Stimulated activated CD8-positive, alpha-beta memory T cell treated with anti-CD3 and anti-CD28 coated beads, Interleukin-7, amount 100 ng/mL, for 48 hours (primary cell): ENCODE results near the gene KIF3C.

Experiments used
- DNase-seq, 2 donors: peaks; one replicate each; pipeline ENCODE4 v3.0.0-alpha.2; 2020; ENCODE audit warnings: low read depth in 1 of 2; ENCODE audit errors: extremely low read depth in 1 of 2

KIF3C gene

DNA sequence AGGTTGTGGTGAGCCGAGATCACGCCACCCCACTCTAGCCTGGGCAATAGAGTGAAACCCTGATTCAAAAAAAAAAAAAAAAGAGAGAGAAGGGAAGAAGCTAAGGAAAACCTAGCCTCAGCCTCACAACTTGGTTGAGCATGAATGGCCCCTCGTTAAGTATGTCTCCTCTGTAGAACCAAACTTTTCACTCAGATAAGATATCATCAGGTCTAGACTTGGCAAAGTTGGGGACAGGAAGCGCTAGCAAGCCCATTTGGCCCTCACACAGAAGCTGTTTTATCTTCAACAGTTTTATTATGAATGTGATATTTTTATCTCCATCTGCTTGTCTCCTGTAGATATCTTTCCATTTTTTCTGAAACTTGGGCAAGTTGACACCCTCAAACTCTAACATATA lies 100.5 kb downstream of the KIF3C start:
- no peak for DNase-seq

GRCh38 chr2:25879133-25879730 lies 103.1 kb downstream of the KIF3C start:
- no peak for DNase-seq

DNA sequence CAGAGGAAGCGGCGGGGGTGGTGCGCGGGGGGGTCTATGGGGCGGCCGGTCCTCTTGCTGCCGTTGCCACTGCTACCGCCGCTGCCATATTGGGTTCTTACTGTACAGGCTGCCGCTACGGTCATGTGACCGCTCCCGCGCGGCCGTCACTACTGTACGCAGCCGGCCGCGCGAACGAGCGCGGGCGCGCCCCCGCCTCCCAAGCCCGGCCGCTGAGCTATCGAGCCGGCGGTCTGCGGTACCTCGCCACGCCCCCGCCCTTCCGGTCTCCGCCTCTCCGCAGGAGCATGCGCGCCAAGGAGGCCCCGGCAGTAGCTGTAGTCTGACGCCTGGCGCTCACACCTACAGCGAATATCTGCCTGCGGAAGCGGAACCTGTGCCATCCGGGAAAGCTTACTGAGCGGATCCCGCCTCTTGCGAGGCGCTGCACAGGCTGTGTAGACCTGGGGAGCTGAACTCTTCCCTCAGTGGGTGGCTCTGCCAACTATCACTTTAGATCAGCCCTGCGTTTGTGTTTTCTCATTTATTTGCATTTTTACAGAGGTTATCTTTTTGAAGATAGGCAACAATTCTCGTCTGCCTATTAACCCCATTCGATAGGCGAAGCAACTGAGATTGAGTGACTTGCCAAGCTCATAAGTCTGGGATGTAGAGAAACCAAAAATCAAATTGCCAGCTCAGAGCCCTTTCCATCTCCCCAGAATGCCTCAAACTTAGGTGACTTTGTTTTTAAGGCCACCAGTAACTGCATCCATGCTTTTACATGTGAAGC lies 103.8 kb downstream of the KIF3C start, which contains the start of gene ASXL2:
Gene ASXL2 (minus strand): TSS at position 127 of the 772 bp plus-strand sequence. CDS start 265 bp downstream, outside the sequence.
- DNase-seq: peak; percentile 95 to 96

GRCh38 chr2:25877431-25878360 lies 104.6 kb downstream of the KIF3C start:
- DNase-seq: peak; percentile 27 to 37
